HG03378 (cell line): ENCODE data around the gene SESN1.

ENCODE experiments used
- ATAC-seq: cut with Tn5 transposase; IDR thresholded peaks from one replicate; pipeline ENCODE4 v1.9.1; 2021; ENCODE audit warnings: mild to moderate bottlenecking, moderate library complexity; ENCODE audit not compliant: unreplicated experiment

SESN1 gene

GRCh38 chr6:108966251-108966650 is 128.4 kb downstream of the SESN1 start:
- no peak for ATAC-seq

GRCh38 chr6:108961985-108962384 is 132.7 kb downstream of the SESN1 start:
- no peak for ATAC-seq

GRCh38 chr6:108961077-108961476 is 133.6 kb downstream of the SESN1 start:
- ATAC-seq: no peak

GRCh38 chr6:108960601-108961000 is 134.0 kb downstream of the SESN1 start:
- no peak for ATAC-seq

GRCh38 chr6:108959972-108960582 is 134.6 kb downstream of the SESN1 start:
- ATAC-seq: no peak

- ATAC-seq: no peak
These were observed 135.5 kb downstream of the SESN1 start for GRCh38 chr6:108958900-108959770.

GRCh38 chr6:108957221-108957620 is 137.4 kb downstream of the SESN1 start:
- ATAC-seq: no peak

GRCh38 chr6:108955329-108955949 is 139.2 kb downstream of the SESN1 start:
- no peak for ATAC-seq

GRCh38 chr6:108953681-108954080 is 141.0 kb downstream of the SESN1 start:
- no peak for ATAC-seq

GRCh38 chr6:108952776-108953486 is 141.7 kb downstream of the SESN1 start:
- ATAC-seq: no peak

GRCh38 chr6:108951351-108951953 is 143.2 kb downstream of the SESN1 start:
- no peak for ATAC-seq

GRCh38 chr6:108948181-108948661 is 146.4 kb downstream of the SESN1 start:
- no peak for ATAC-seq

GRCh38 chr6:108947114-108947854 is 147.4 kb downstream of the SESN1 start:
- ATAC-seq: no peak

GRCh38 chr6:108946695-108947094 is 148.0 kb downstream of the SESN1 start:
- ATAC-seq: no peak

GRCh38 chr6:108945681-108946159 is 148.9 kb downstream of the SESN1 start:
- no peak for ATAC-seq

- ATAC-seq: no peak
These were observed 149.7 kb downstream of the SESN1 start for GRCh38 chr6:108944707-108945680.

GRCh38 chr6:108944071-108944470 is 150.6 kb downstream of the SESN1 start:
- no peak for ATAC-seq
